ENCODE measurements around the gene ZNF492.
"Not testable (repeated sequence)": the region's sequence is repeated elsewhere in the genome, so short reads cannot be mapped to it uniquely, and the experiment has no call there.

ZNF492 gene

GRCh38 chr19:22633706-22634449, at the start of gene ZNF492:
Gene ZNF492, plus strand, starts transcription at chr19:22634324. Its CDS starts 19,076 bp downstream, at chr19:22653400.
- not testable (repeated sequence) for DNase-seq

GRCh38 chr19:22595422-22595821, 38.7 kb upstream of the ZNF492 start:
- no peak for DNase-seq

- DNase-seq: no peak
Measured at GRCh38 chr19:22595918-22596341, 38.2 kb upstream of the ZNF492 start.

GRCh38 chr19:22600690-22601648, 33.2 kb upstream of the ZNF492 start:
- DNase-seq: no peak

GRCh38 chr19:22601906-22602630, 32.1 kb upstream of the ZNF492 start:
- DNase-seq: no peak

GRCh38 chr19:22602631-22603272, 31.4 kb upstream of the ZNF492 start:
- DNase-seq: no peak

- no peak for DNase-seq
Measured at GRCh38 chr19:22603518-22604440, 30.3 kb upstream of the ZNF492 start.

- DNase-seq: no peak
Measured at GRCh38 chr19:22604571-22605274, 29.4 kb upstream of the ZNF492 start.

- no peak for DNase-seq
Measured at GRCh38 chr19:22605275-22606211, 28.6 kb upstream of the ZNF492 start.

GRCh38 chr19:22606212-22606553, 27.9 kb upstream of the ZNF492 start:
- no peak for DNase-seq

GRCh38 chr19:22606954-22607652, 27.0 kb upstream of the ZNF492 start:
- no peak for DNase-seq

GRCh38 chr19:22607653-22608430, 26.3 kb upstream of the ZNF492 start:
- DNase-seq: no peak

- DNase-seq: no peak
Measured at GRCh38 chr19:22608441-22608840, 25.7 kb upstream of the ZNF492 start.

GRCh38 chr19:22609630-22610029, 24.5 kb upstream of the ZNF492 start:
- no peak for DNase-seq

- no peak for DNase-seq
Measured at GRCh38 chr19:22610121-22610520, 24.0 kb upstream of the ZNF492 start.

GRCh38 chr19:22612316-22612715, 21.8 kb upstream of the ZNF492 start:
- DNase-seq: no peak

- DNase-seq: no peak
Measured at GRCh38 chr19:22616659-22617058, 17.5 kb upstream of the ZNF492 start.

- not testable (repeated sequence) for DNase-seq
Measured at GRCh38 chr19:22617181-22617580, 16.9 kb upstream of the ZNF492 start.

All from NCI-H69 (cell line).